HG02970 (cell line): ENCODE results near the gene ST8SIA4.
"Not testable (repeated sequence)": the region's sequence is repeated elsewhere in the genome, so short reads cannot be mapped to it uniquely, and the experiment has no call there.

Source experiments
- ATAC-seq: cut with Tn5 transposase; IDR thresholded peaks from one replicate; pipeline ENCODE4 v1.9.1; 2021; ENCODE audit warnings: mild to moderate bottlenecking, moderate library complexity, moderate number of reproducible peaks; ENCODE audit not compliant: unreplicated experiment, low FRiP score

ST8SIA4 gene

GRCh38 chr5:100789694-100790093 is 113.4 kb downstream of the ST8SIA4 start:
- no peak for ATAC-seq

GRCh38 chr5:100788417-100788816 is 114.7 kb downstream of the ST8SIA4 start:
- no peak for ATAC-seq

GRCh38 chr5:100787648-100788047 is 115.4 kb downstream of the ST8SIA4 start:
- peak; percentile 43 for ATAC-seq

GRCh38 chr5:100785536-100785935 is 117.5 kb downstream of the ST8SIA4 start:
- ATAC-seq: not testable (repeated sequence)

- peak; percentile 61 for ATAC-seq
Measured at GRCh38 chr5:100780376-100780870, 122.7 kb downstream of the ST8SIA4 start.

GRCh38 chr5:100779669-100780375 is 123.3 kb downstream of the ST8SIA4 start:
- peak; percentile 19 for ATAC-seq

GRCh38 chr5:100777680-100778300 is 125.3 kb downstream of the ST8SIA4 start:
- peak; percentile 52 for ATAC-seq

GRCh38 chr5:100775533-100775855 is 127.6 kb downstream of the ST8SIA4 start:
- ATAC-seq: no peak

- ATAC-seq: no peak
Measured at GRCh38 chr5:100772548-100772947, 130.5 kb downstream of the ST8SIA4 start.

- no peak for ATAC-seq
Measured at GRCh38 chr5:100772006-100772405, 131.1 kb downstream of the ST8SIA4 start.

- ATAC-seq: no peak
Measured at GRCh38 chr5:100771181-100771580, 131.9 kb downstream of the ST8SIA4 start.

- ATAC-seq: no peak
Measured at GRCh38 chr5:100768221-100768620, 134.9 kb downstream of the ST8SIA4 start.

- no peak for ATAC-seq
Measured at GRCh38 chr5:100762995-100763394, 140.1 kb downstream of the ST8SIA4 start.

GRCh38 chr5:100762108-100762507 is 141.0 kb downstream of the ST8SIA4 start:
- ATAC-seq: no peak

GRCh38 chr5:100761192-100761591 is 141.9 kb downstream of the ST8SIA4 start:
- ATAC-seq: no peak

GRCh38 chr5:100760688-100761087 is 142.4 kb downstream of the ST8SIA4 start:
- ATAC-seq: no peak

GRCh38 chr5:100758780-100759179 is 144.3 kb downstream of the ST8SIA4 start:
- ATAC-seq: no peak

GRCh38 chr5:100758306-100758705 is 144.8 kb downstream of the ST8SIA4 start:
- ATAC-seq: no peak

- ATAC-seq: no peak
Measured at GRCh38 chr5:100757618-100758017, 145.5 kb downstream of the ST8SIA4 start.
